Measurements from ENCODE around the gene CD320.
"Not testable (repeated sequence)": the region's sequence is repeated elsewhere in the genome, so short reads cannot be mapped to it uniquely, and the experiment has no call there.

The CD320 gene

GRCh38 chr19:8324186-8325050, 16.3 kb upstream of the CD320 start:
- no peak overlapping the region for H2AFZ ChIP-seq (ENCODE audit: low read depth, low read length)
- no peak overlapping the region for H3K4me3 ChIP-seq (ENCODE audit: low read length)

GRCh38 chr19:8323781-8324185, 15.6 kb upstream of the CD320 start:
- no peak overlapping the region for H2AFZ ChIP-seq (ENCODE audit: low read depth, low read length)
- no peak overlapping the region for H3K4me3 ChIP-seq (ENCODE audit: low read length)
- no peaks in the 10 kb centered on the region for H3K27me3 ChIP-seq (ENCODE audit: insufficient read depth, low read length)
- peaks cover 23% of the 10 kb centered on the region for H3K36me3 ChIP-seq (ENCODE audit: insufficient read depth, low read length)
- peaks cover 3% of the 10 kb centered on the region for H3K9me3 ChIP-seq (ENCODE audit: low read length)
- H3K4me1 ChIP-seq (ENCODE audit: insufficient read depth, low read length), result peaks cover 18% of the 10 kb centered on the region

More at GRCh38 chr19:8324186-8325050, 16.3 kb upstream of the CD320 start:
- peaks cover 18% of the 10 kb centered on the region for H3K4me1 ChIP-seq (ENCODE audit: insufficient read depth, low read length)
- H3K9me3 ChIP-seq (ENCODE audit: low read length), result peaks cover 3% of the 10 kb centered on the region
- H3K36me3 ChIP-seq (ENCODE audit: insufficient read depth, low read length), result peaks cover 23% of the 10 kb centered on the region
- H3K27me3 ChIP-seq (ENCODE audit: insufficient read depth, low read length), result no peaks in the 10 kb centered on the region

DNA sequence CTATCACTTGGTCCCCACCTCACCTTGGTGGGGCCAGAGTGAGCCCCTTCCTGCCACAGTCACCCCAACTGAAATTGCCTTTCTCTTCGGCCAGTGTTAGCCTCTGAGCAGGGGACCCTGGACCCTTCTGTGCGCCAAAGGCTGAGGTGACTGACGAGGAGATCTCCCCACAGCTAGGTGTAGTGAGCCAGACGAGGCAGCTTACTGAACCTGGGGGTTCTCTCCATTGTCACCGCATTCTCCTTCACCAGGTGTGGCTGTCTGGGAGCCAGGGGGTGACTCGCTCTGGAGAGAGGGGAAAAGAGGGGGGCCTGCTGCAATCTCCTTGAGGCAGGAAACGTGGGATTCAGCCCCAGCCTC, 14.5 kb upstream of the CD320 start:
- Histone ChIP-seq H3K27me3 (ENCODE audit: insufficient read depth, low read length) (no peaks in the 10 kb centered on the region), H3K4me1 (ENCODE audit: insufficient read depth, low read length) (peaks cover 18% of the 10 kb centered on the region), H3K36me3 (ENCODE audit: insufficient read depth, low read length) (peaks cover 23% of the 10 kb centered on the region), H3K9me3 (ENCODE audit: low read length) (peaks cover 3% of the 10 kb centered on the region), H3K4me3 (ENCODE audit: low read length) (peak overlapping the region; percentile 78), H2AFZ (ENCODE audit: low read depth, low read length) (no peak overlapping the region)

DNA sequence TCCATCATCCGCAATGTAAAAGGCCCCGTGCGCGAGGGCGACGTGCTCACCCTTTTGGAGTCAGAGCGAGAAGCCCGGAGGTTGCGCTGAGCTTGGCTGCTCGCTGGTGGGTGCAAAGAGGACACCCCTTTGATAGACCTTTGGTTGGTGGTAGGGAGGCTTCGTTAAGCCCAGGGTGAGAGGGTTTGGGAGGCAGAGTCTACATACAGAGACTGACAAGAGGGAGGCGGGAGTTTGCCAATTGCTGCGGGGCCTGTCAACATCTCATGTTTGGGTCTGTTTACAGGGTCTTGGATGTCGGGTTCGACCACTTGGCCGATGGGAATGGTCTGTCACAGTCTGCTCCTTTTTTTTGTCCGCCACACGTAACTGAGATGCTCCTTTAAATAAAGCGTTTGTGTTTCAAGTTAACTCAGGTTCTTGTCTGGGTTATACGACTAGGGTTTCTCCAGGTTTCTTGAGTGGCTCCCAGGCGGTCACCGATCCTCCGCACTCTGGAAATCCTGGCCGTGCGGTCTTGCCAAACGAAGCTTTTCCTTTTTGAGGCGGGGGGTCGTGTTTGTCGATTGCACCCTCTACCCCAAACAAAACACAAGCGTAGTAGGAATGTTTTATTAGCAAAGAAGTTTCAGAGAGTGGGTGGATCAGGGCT, 14.0 kb upstream of the CD320 start:
- Histone ChIP-seq H3K9me3 (ENCODE audit: low read length) (peaks cover 2% of the 10 kb centered on the region), H3K4me1 (ENCODE audit: insufficient read depth, low read length) (peaks cover 18% of the 10 kb centered on the region), H3K36me3 (ENCODE audit: insufficient read depth, low read length) (peaks cover 23% of the 10 kb centered on the region), H2AFZ (ENCODE audit: low read depth, low read length) (no peak overlapping the region), H3K4me3 (ENCODE audit: low read length) (peak overlapping the region; percentile 78), H3K27me3 (ENCODE audit: insufficient read depth, low read length) (no peaks in the 10 kb centered on the region)

GRCh38 chr19:8321067-8321985, 13.2 kb upstream of the CD320 start, which contains the start of the genes NDUFA7 and RPS28:
TSS of gene NDUFA7 (minus strand) at chr19:8321375. CDS start at chr19:8321358, 17 bp downstream.
TSS of gene RPS28 (plus strand) at chr19:8321496. CDS start at chr19:8321531, 35 bp downstream.
- Histone ChIP-seq H3K9me3 (ENCODE audit: low read length) (no peaks in the 10 kb centered on the region), H3K4me1 (ENCODE audit: insufficient read depth, low read length) (peaks cover 18% of the 10 kb centered on the region), H3K36me3 (ENCODE audit: insufficient read depth, low read length) (peaks cover 26% of the 10 kb centered on the region), H3K27me3 (ENCODE audit: insufficient read depth, low read length) (no peaks in the 10 kb centered on the region), H3K4me3 (ENCODE audit: low read length) (peak within 1 kb of the TSS; percentile 78), H2AFZ (ENCODE audit: low read depth, low read length) (no peak within 1 kb of the TSS)

GRCh38 chr19:8320564-8321066, 12.5 kb upstream of the CD320 start:
- Histone ChIP-seq H2AFZ (ENCODE audit: low read depth, low read length) (no peak overlapping the region), H3K27me3 (ENCODE audit: insufficient read depth, low read length) (no peaks in the 10 kb centered on the region), H3K36me3 (ENCODE audit: insufficient read depth, low read length) (peaks cover 30% of the 10 kb centered on the region), H3K4me1 (ENCODE audit: insufficient read depth, low read length) (peaks cover 18% of the 10 kb centered on the region), H3K4me3 (ENCODE audit: low read length) (peak overlapping the region; percentile 78), H3K9me3 (ENCODE audit: low read length) (no peaks in the 10 kb centered on the region)

GRCh38 chr19:8319807-8320520, 11.8 kb upstream of the CD320 start:
- H2AFZ ChIP-seq (ENCODE audit: low read depth, low read length), result no peak overlapping the region
- peaks cover 36% of the 10 kb centered on the region for H3K36me3 ChIP-seq (ENCODE audit: insufficient read depth, low read length)
- H3K9me3 ChIP-seq (ENCODE audit: low read length), result no peaks in the 10 kb centered on the region

DNA sequence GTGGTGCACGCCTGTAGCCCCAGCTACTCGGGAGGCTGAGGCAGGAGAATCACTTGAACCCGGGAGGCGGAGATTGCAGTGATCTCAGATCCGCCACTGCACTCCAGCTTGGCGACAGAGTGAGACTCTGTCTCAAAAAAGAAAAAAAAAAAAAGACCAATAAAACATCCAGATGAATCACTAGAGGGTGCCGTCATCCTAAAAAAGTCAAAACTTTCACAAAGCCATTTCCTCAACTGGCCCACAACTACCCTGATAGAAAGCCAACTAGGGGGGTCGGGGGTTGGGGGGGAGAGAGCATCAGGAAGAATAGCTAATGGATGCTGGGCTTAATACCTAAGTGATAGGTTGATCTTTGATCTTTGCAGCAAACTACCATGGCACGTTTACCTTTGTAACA, 10.7 kb upstream of the CD320 start:
- Histone ChIP-seq H3K36me3 (ENCODE audit: insufficient read depth, low read length) (peaks cover 36% of the 10 kb centered on the region), H3K4me1 (ENCODE audit: insufficient read depth, low read length) (peaks cover 18% of the 10 kb centered on the region)

More at GRCh38 chr19:8319807-8320520, 11.8 kb upstream of the CD320 start:
- H3K4me3 ChIP-seq (ENCODE audit: low read length), result peak overlapping the region; percentile 78
- H3K27me3 ChIP-seq (ENCODE audit: insufficient read depth, low read length), result no peaks in the 10 kb centered on the region
- peaks cover 18% of the 10 kb centered on the region for H3K4me1 ChIP-seq (ENCODE audit: insufficient read depth, low read length)

DNA sequence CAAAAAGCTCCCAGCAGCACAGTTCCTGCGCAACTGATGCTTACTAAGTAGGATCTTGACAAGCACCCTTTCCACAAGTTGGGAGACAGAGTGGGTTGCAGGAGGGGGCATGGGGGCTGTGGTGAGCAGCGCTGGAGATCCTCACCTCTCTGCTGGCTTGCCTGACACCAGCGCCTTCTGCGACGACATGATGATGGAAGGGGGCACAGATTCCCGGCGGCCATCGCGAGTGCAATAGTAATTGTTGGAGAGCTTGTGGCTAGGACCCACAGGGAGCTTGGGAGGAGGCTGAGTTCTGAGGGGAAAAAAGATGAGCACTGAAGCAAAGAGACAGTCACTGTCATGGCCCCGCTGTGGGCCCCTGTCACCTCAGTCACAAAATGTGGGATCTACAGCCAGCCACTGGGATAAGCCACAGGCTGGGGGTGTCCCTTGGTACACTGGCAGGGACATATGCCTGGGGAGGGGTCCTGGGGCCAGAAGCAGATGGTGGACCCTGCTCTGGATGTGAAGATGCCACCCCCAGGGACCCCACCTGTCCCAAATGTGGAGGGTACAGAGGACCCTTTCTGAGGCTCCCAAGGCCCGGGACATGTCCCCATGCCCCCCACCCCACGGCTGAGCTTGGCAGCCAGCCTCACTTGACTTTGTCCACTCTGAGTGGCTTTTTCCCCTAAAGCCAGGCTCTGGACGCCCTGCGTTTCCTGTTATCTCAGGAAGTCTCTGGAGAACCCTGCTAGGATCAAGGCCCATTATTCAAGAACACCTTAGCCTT, 8.4 kb upstream of the CD320 start:
- Histone ChIP-seq H2AFZ (ENCODE audit: low read depth, low read length) (no peak overlapping the region), H3K27me3 (ENCODE audit: insufficient read depth, low read length) (no peaks in the 10 kb centered on the region), H3K4me3 (ENCODE audit: low read length) (no peak overlapping the region), H3K9me3 (ENCODE audit: low read length) (no peaks in the 10 kb centered on the region), H3K36me3 (ENCODE audit: insufficient read depth, low read length) (peaks cover 30% of the 10 kb centered on the region), H3K4me1 (ENCODE audit: insufficient read depth, low read length) (peaks cover 6% of the 10 kb centered on the region)

More for the DNA sequence above, 10.7 kb upstream of the CD320 start:
- not testable (repeated sequence) for H3K9me3 ChIP-seq (ENCODE audit: low read length); H2AFZ ChIP-seq (ENCODE audit: low read depth, low read length); H3K27me3 ChIP-seq (ENCODE audit: insufficient read depth, low read length); H3K4me3 ChIP-seq (ENCODE audit: low read length)

DNA sequence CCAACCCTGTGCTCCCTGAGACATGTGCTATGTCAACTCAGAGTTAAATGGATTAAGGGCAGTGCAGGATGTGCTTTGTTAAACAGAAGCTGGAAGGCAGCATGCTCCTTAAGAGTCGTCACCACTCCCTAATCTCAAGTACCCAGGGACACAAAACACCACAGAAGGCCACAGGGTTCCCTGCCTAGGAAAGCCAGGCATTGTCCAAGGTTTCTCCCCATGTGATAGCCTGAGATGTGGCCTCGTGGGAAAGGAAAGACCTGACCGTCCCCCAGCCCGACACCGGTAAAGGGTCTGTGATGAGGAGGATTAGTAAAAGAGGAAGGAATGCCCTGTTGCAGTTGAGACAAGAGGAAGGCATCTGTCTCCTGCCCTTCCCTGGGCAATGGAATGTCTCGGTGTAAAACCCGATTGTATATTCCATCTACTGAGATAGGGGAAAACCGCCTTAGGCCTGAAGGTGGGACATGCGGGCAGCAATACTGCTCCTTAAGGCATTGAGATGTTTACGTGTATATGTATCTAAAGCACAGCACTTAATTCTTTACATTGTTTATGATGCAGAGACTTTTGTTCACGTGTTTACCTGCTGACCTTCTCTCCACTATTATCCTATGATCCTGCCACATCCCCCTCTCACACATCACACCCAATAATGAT, 7.0 kb upstream of the CD320 start:
- not testable (repeated sequence) for H3K27me3 ChIP-seq (ENCODE audit: insufficient read depth, low read length); H3K9me3 ChIP-seq (ENCODE audit: low read length); H2AFZ ChIP-seq (ENCODE audit: low read depth, low read length); H3K4me1 ChIP-seq (ENCODE audit: insufficient read depth, low read length); H3K4me3 ChIP-seq (ENCODE audit: low read length)
- peaks cover 40% of the 10 kb centered on the region for H3K36me3 ChIP-seq (ENCODE audit: insufficient read depth, low read length)

DNA sequence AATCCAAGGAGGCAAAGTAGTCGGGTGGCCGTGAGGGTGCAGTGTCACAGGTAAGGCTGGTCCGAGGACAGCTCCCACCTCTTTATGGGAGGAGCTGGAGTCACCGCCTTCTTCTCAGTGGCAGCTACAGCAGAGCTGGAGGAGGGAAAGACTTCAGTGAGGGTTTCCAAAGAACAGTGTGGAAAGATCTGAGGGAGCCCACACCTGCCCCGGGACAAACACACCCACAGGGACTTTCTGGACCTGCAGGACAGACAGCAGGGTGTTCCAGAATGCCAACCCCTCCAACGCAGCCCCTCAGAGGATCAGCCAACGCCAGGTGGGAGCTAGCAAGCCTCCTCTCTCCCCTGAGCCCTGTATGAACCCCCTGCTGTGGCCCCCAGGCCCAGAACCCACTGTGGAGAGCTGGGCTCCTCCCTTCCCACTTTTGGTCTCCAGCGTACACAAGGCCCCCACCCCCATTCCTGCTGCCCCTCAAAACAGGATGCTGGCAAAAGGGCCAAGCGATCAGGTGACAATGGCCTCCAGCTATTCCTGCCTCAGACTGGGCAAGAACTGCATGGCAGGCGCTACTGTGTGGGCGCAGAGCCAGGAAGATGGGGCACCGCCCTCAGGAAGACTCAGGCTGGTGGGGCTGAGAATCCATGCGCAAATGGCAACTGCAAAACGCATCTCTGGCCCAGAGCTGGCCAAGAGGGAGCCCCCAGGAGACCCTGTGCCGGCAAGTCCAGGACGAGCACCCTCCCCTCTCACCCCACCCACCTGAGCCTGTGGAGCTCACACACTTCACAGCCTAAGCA, 3.5 kb upstream of the CD320 start:
- no peaks in the 10 kb centered on the region for H3K27me3 ChIP-seq (ENCODE audit: insufficient read depth, low read length)
- peaks cover 42% of the 10 kb centered on the region for H3K36me3 ChIP-seq (ENCODE audit: insufficient read depth, low read length)
- H3K9me3 ChIP-seq (ENCODE audit: low read length), result no peaks in the 10 kb centered on the region
- no peak overlapping the region for H3K4me3 ChIP-seq (ENCODE audit: low read length)
- peaks cover 12% of the 10 kb centered on the region for H3K4me1 ChIP-seq (ENCODE audit: insufficient read depth, low read length)
- no peak overlapping the region for H2AFZ ChIP-seq (ENCODE audit: low read depth, low read length)

Data from neuron (in vitro differentiated cells).